ENCODE measurements around the gene PLIN4.
"Not testable (repeated sequence)": the region's sequence is repeated elsewhere in the genome, so short reads cannot be mapped to it uniquely, and the experiment has no call there.

Gene PLIN4

GRCh38 chr19:4518345-4519171 lies at the start of gene PLIN4:
TSS of gene PLIN4 (minus strand) at chr19:4518486. CDS start at chr19:4518272, 214 bp downstream.
- DNase-seq (ENCODE audit: low read depth in 1 of 2, low spot score in 1 of 2): no peak

- DNase-seq (ENCODE audit: low read depth in 1 of 2, low spot score in 1 of 2): peak; percentile 34 to 36
Observed at GRCh38 chr19:4567584-4568071, 49.3 kb upstream of the PLIN4 start.

- no peak for DNase-seq (ENCODE audit: low read depth in 1 of 2, low spot score in 1 of 2)
Observed at GRCh38 chr19:4566402-4567051, 48.2 kb upstream of the PLIN4 start.

GRCh38 chr19:4563562-4563961 lies 45.3 kb upstream of the PLIN4 start:
- not testable (repeated sequence) for DNase-seq (ENCODE audit: low read depth in 1 of 2, low spot score in 1 of 2)

GRCh38 chr19:4562085-4562484 lies 43.8 kb upstream of the PLIN4 start:
- not testable (repeated sequence) for DNase-seq (ENCODE audit: low read depth in 1 of 2, low spot score in 1 of 2)

- no peak for DNase-seq (ENCODE audit: low read depth in 1 of 2, low spot score in 1 of 2)
Observed at GRCh38 chr19:4559569-4559968, 41.3 kb upstream of the PLIN4 start, which contains the start of gene SEMA6B. TSS of gene SEMA6B (minus strand) at chr19:4559684. CDS start at chr19:4558457, 1,227 bp downstream.

GRCh38 chr19:4557971-4558941 lies 40.0 kb upstream of the PLIN4 start:
- DNase-seq (ENCODE audit: low read depth in 1 of 2, low spot score in 1 of 2): no peak

- no peak for DNase-seq (ENCODE audit: low read depth in 1 of 2, low spot score in 1 of 2)
Observed at GRCh38 chr19:4557144-4557970, 39.1 kb upstream of the PLIN4 start.

GRCh38 chr19:4556597-4557127 lies 38.4 kb upstream of the PLIN4 start:
- no peak for DNase-seq (ENCODE audit: low read depth in 1 of 2, low spot score in 1 of 2)

- DNase-seq (ENCODE audit: low read depth in 1 of 2, low spot score in 1 of 2): no peak
Observed at GRCh38 chr19:4555657-4556561, 37.6 kb upstream of the PLIN4 start.

GRCh38 chr19:4554717-4555116 lies 36.4 kb upstream of the PLIN4 start:
- no peak for DNase-seq (ENCODE audit: low read depth in 1 of 2, low spot score in 1 of 2)

GRCh38 chr19:4553775-4554174 lies 35.5 kb upstream of the PLIN4 start:
- no peak for DNase-seq (ENCODE audit: low read depth in 1 of 2, low spot score in 1 of 2)

- no peak for DNase-seq (ENCODE audit: low read depth in 1 of 2, low spot score in 1 of 2)
Observed at GRCh38 chr19:4553092-4553695, 34.9 kb upstream of the PLIN4 start.

GRCh38 chr19:4552525-4552819 lies 34.2 kb upstream of the PLIN4 start:
- DNase-seq (ENCODE audit: low read depth in 1 of 2, low spot score in 1 of 2): no peak

GRCh38 chr19:4550479-4551050 lies 32.3 kb upstream of the PLIN4 start:
- no peak for DNase-seq (ENCODE audit: low read depth in 1 of 2, low spot score in 1 of 2)

GRCh38 chr19:4550018-4550417 lies 31.7 kb upstream of the PLIN4 start:
- DNase-seq (ENCODE audit: low read depth in 1 of 2, low spot score in 1 of 2): no peak

GRCh38 chr19:4548238-4548584 lies 29.9 kb upstream of the PLIN4 start:
- no peak for DNase-seq (ENCODE audit: low read depth in 1 of 2, low spot score in 1 of 2)

Data from activated T-helper 1 cell treated with anti-CD3 and anti-CD28 coated beads, Interleukin-2, amount 50 U/mL, for 16 hours (primary cell).